HG03139 (cell line): ENCODE data around the gene PSG3.
"Not testable (repeated sequence)": the region's sequence is repeated elsewhere in the genome, so short reads cannot be mapped to it uniquely, and the experiment has no call there.

Source experiments
- ATAC-seq: cut with Tn5 transposase; IDR thresholded peaks from one replicate; pipeline ENCODE4 v1.9.1; 2021; ENCODE audit not compliant: unreplicated experiment

PSG3 gene

DNA sequence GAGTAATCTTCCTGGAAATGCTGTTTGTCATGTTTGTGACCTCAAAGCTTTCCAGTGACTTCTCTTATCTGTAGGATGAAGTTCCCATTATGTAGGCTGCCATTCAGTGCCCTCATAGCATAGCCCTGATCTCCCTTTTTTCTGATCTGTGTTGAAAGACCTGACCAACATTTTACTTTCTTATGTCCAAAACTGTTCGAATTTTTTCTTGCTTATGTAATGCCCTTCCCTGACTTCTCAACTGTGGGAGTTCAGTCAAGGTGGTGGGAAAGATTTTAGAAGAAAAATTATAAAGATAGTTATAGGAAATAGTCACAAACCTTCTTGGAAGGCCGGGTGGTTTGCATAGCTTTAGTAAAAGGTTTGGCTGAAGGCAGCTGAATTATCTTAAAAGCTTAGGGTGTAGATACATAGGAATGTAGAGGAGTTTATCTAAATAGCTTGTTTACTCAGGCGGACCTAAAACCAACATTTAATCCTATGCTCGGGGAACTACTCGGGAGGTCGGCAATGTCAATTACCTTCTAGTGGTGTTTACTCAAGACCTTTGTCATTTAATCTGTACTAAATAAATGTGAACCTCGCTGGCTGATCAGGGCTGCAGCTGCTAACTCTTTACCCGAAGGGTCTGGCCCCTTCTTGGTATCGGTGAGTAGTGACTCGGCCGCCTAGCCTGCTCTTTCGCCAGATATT, 44.3 kb downstream of the PSG3 start:
- ATAC-seq = no peak

DNA sequence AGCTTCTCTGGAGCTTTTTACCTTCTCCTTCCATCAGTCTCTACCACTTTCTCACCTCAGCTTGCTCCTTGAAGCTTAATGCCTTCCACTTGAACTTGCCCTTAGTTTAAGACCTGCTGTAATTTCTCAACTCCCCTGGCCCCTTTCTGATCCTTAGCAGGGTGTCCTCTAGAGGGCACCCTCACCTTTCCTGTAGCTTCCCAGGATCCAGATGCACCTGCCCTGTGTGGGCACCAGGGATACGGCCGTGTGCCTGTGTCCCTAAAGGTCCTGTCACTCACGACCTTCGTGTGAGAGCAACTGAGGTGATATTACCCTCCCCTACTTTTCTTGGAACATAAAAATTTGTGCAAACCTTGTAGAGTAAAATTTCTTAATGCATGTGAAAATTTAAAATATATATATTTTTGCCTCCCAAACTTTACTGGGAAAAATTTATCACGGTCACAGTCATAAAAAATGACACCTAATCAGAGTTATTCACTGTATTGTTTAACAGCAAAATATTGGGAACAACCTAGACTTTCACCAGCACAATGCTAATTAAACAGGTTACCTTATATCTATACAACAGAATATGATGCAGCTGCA, 46.4 kb downstream of the PSG3 start:
- no peak for ATAC-seq

DNA sequence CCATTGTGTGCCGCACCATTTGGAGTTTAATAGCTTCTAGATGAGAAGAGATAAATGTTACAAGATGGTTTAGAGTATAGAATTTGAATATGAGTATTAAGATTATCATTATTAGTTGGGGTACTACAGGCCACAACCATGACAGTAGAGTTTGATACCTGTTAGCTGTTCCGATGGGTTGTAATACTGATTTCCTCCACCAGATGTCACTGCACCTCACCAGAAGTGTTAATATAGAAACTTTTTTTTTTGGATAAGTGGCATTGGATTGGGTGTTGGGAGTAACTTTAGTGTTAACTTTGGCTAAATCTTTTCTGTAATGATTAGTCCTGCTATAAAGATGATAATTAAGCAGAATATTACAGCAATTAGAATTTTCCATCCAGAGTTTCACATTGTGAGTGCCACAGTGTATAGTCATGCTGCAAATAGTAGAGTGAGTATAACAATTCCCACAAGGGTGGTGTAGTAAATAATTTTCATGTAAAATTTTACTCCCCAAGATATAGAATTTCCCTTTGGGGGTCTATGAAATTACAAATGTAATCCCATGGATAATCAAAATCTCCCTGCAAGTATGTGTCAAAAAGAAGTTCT, 56.3 kb downstream of the PSG3 start:
- ATAC-seq = no peak

DNA sequence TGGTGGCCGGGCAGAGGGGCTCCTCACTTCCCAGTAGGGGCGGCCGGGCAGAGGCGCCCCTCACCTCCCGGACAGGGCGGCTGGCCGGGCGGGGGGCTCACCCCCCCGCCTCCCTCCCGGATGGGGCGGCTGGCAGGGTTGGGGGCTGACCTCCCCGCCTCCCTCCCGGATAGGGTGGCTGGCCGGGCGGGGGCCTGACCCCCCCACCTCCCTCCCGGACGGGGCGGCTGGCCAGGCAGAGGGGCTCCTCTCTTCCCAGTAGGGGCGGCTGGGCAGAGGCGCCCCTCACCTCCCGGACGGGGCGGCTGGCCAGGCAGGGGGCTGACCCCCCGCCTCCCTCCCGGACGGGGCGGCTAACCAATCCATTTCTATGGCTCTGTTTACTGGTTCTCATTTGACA, 64.0 kb downstream of the PSG3 start:
- not testable (repeated sequence) for ATAC-seq

DNA sequence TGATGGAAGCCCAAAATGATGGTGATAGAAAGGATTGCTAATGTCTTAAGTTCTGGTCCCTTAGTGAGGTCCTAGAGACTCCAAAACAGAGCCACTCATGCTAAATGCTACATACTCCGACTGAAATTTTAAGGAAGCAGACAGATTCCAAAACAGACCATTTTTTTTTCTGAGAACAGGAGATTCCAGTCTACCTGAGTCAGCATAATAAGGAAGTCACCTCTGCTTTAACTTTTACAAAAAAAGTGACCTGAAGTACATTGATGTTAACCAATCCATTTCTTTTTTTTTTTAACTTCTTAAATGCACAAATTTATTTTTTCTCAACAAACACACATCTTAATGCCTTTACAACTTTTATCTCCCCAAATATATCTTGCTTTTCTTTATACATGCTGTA, 65.7 kb downstream of the PSG3 start:
- ATAC-seq = not testable (repeated sequence)
